Memory B cell (primary cell): ENCODE results near the gene PRDX1.
"Not testable (repeated sequence)": the region's sequence is repeated elsewhere in the genome, so short reads cannot be mapped to it uniquely, and the experiment has no call there.

ENCODE experiments used
- ATAC-seq: fragments of 150-1000 bp; cut with Tn5 transposase; 2 replicates; pipeline ENCODE4 v1.10.0; 2021; ENCODE audit warnings: low read depth, mild to moderate bottlenecking, moderate library complexity
- DNase-seq, 2 donors: peaks; one replicate each; pipeline ENCODE4 v3.0.0; 2022; ENCODE audit warnings: low spot score in 2 of 2
- H3K27ac Mint-ChIP-seq: one replicate; pipeline ENCODE4 v1.8.0; 2022; ENCODE audit warnings: mild to moderate bottlenecking, moderate library complexity, mixed read lengths
- H3K27me3 Mint-ChIP-seq: one replicate; pipeline ENCODE4 v1.8.0; 2022; ENCODE audit warnings: mixed read lengths
- H3K36me3 Mint-ChIP-seq: one replicate; pipeline ENCODE4 v1.8.0; 2022; ENCODE audit warnings: mild to moderate bottlenecking, mixed read lengths
- H3K4me1 Mint-ChIP-seq: one replicate; pipeline ENCODE4 v1.8.0; 2022; ENCODE audit warnings: mixed read lengths
- H3K4me3 Mint-ChIP-seq: one replicate; pipeline ENCODE4 v1.8.0; 2022; ENCODE audit warnings: mild to moderate bottlenecking, moderate library complexity, mixed read lengths
- H3K9me3 Mint-ChIP-seq: one replicate; pipeline ENCODE4 v1.8.0; 2022; ENCODE audit warnings: mixed read lengths

Gene PRDX1

GRCh38 chr1:45545553-45546310 lies 24.0 kb upstream of the PRDX1 start:
- Mint-ChIP-seq H3K4me1 (peaks cover 29% of the 10 kb centered on the region), H3K27me3 (no peaks in the 10 kb centered on the region), H3K36me3 (no peaks in the 10 kb centered on the region), H3K4me3 (no peak overlapping the region), H3K9me3 (no peaks in the 10 kb centered on the region), H3K27ac (peak overlapping the region; percentile 97)
- DNase-seq, result no peak
- no peak for ATAC-seq

- Mint-ChIP-seq H3K27ac (peak overlapping the region; percentile 97), H3K36me3 (no peaks in the 10 kb centered on the region), H3K9me3 (no peaks in the 10 kb centered on the region), H3K4me1 (peaks cover 30% of the 10 kb centered on the region), H3K4me3 (no peak overlapping the region), H3K27me3 (no peaks in the 10 kb centered on the region)
- ATAC-seq (no peak), DNase-seq (no peak)
Measured at GRCh38 chr1:45545019-45545493, 23.4 kb upstream of the PRDX1 start.

GRCh38 chr1:45544530-45544929 lies 22.8 kb upstream of the PRDX1 start:
- Mint-ChIP-seq H3K27ac (peak overlapping the region; percentile 97), H3K4me3 (no peak overlapping the region), H3K27me3 (no peaks in the 10 kb centered on the region), H3K36me3 (no peaks in the 10 kb centered on the region), H3K9me3 (no peaks in the 10 kb centered on the region), H3K4me1 (peaks cover 30% of the 10 kb centered on the region)
- DNase-seq, result no peak
- ATAC-seq, result no peak

GRCh38 chr1:45543581-45544417 lies 22.1 kb upstream of the PRDX1 start:
- peak; percentile 56 to 80 for DNase-seq
- ATAC-seq, result peak; percentile 97
- Mint-ChIP-seq H3K4me3 (peak overlapping the region; percentile 71), H3K4me1 (peaks cover 30% of the 10 kb centered on the region), H3K27ac (peak overlapping the region; percentile 97), H3K9me3 (no peaks in the 10 kb centered on the region), H3K36me3 (no peaks in the 10 kb centered on the region), H3K27me3 (no peaks in the 10 kb centered on the region)

GRCh38 chr1:45542591-45542990 lies 20.9 kb upstream of the PRDX1 start:
- H3K36me3 Mint-ChIP-seq, result no peaks in the 10 kb centered on the region
- peak overlapping the region; percentile 87 for H3K27ac Mint-ChIP-seq
- DNase-seq (no peak), ATAC-seq (no peak)
- no peaks in the 10 kb centered on the region for H3K27me3 Mint-ChIP-seq
- peaks cover 30% of the 10 kb centered on the region for H3K4me1 Mint-ChIP-seq
- H3K4me3 Mint-ChIP-seq, result no peak overlapping the region
- H3K9me3 Mint-ChIP-seq, result no peaks in the 10 kb centered on the region

GRCh38 chr1:45541193-45541592 lies 19.5 kb upstream of the PRDX1 start:
- H3K27ac Mint-ChIP-seq, result peak overlapping the region; percentile 78
- H3K27me3 Mint-ChIP-seq, result no peaks in the 10 kb centered on the region
- DNase-seq, result no peak
- H3K4me1 Mint-ChIP-seq, result peaks cover 28% of the 10 kb centered on the region
- no peaks in the 10 kb centered on the region for H3K9me3 Mint-ChIP-seq
- no peaks in the 10 kb centered on the region for H3K36me3 Mint-ChIP-seq
- H3K4me3 Mint-ChIP-seq, result no peak overlapping the region
- ATAC-seq, result no peak

- DNase-seq (no peak), ATAC-seq (no peak)
- Mint-ChIP-seq H3K9me3 (no peaks in the 10 kb centered on the region), H3K27ac (no peak overlapping the region), H3K4me3 (no peak overlapping the region), H3K36me3 (no peaks in the 10 kb centered on the region), H3K27me3 (no peaks in the 10 kb centered on the region), H3K4me1 (peaks cover 2% of the 10 kb centered on the region)
Measured at GRCh38 chr1:45536886-45537285, 15.2 kb upstream of the PRDX1 start.

- no peaks in the 10 kb centered on the region for H3K9me3 Mint-ChIP-seq
- H3K4me1 Mint-ChIP-seq, result peaks cover 5% of the 10 kb centered on the region
- peak overlapping the region; percentile 16 for H3K27ac Mint-ChIP-seq
- H3K4me3 Mint-ChIP-seq, result no peak overlapping the region
- no peak for DNase-seq
- no peak for ATAC-seq
- no peaks in the 10 kb centered on the region for H3K36me3 Mint-ChIP-seq
- no peaks in the 10 kb centered on the region for H3K27me3 Mint-ChIP-seq
Measured at GRCh38 chr1:45535988-45536766, 14.5 kb upstream of the PRDX1 start.

GRCh38 chr1:45531873-45532272 lies 10.2 kb upstream of the PRDX1 start:
- no peaks in the 10 kb centered on the region for H3K27me3 Mint-ChIP-seq
- H3K9me3 Mint-ChIP-seq, result no peaks in the 10 kb centered on the region
- no peak overlapping the region for H3K27ac Mint-ChIP-seq
- DNase-seq (no peak), ATAC-seq (no peak)
- peaks cover 3% of the 10 kb centered on the region for H3K4me1 Mint-ChIP-seq
- H3K36me3 Mint-ChIP-seq, result no peaks in the 10 kb centered on the region
- no peak overlapping the region for H3K4me3 Mint-ChIP-seq

- Mint-ChIP-seq H3K27me3 (no peaks in the 10 kb centered on the region), H3K27ac (no peak overlapping the region), H3K9me3 (no peaks in the 10 kb centered on the region), H3K4me1 (peaks cover 3% of the 10 kb centered on the region), H3K36me3 (no peaks in the 10 kb centered on the region), H3K4me3 (no peak overlapping the region)
- ATAC-seq, result no peak
- DNase-seq, result no peak
Measured at GRCh38 chr1:45530632-45531135, 9.0 kb upstream of the PRDX1 start.

- Mint-ChIP-seq H3K4me3 (no peak overlapping the region), H3K9me3 (no peaks in the 10 kb centered on the region), H3K27me3 (no peaks in the 10 kb centered on the region), H3K36me3 (no peaks in the 10 kb centered on the region), H3K4me1 (peaks cover 13% of the 10 kb centered on the region), H3K27ac (no peak overlapping the region)
- no peak for DNase-seq
- no peak for ATAC-seq
Measured at GRCh38 chr1:45526135-45526644, 4.5 kb upstream of the PRDX1 start.

- H3K27ac Mint-ChIP-seq, H3K4me3 Mint-ChIP-seq, ATAC-seq, H3K9me3 Mint-ChIP-seq, DNase-seq, H3K36me3 Mint-ChIP-seq, H3K27me3 Mint-ChIP-seq: not testable (repeated sequence)
- peaks cover 18% of the 10 kb centered on the region for H3K4me1 Mint-ChIP-seq
Measured at GRCh38 chr1:45523975-45524374, 2.3 kb upstream of the PRDX1 start.

GRCh38 chr1:45523516-45523915 lies 1.8 kb upstream of the PRDX1 start:
- not testable (repeated sequence) for ATAC-seq, H3K4me3 Mint-ChIP-seq, H3K9me3 Mint-ChIP-seq, H3K27ac Mint-ChIP-seq, H3K36me3 Mint-ChIP-seq, H3K27me3 Mint-ChIP-seq, DNase-seq
- H3K4me1 Mint-ChIP-seq, result peaks cover 22% of the 10 kb centered on the region
